A549 (cell line): ENCODE results near the gene PLET1.
"Not testable (repeated sequence)": the region's sequence is repeated elsewhere in the genome, so short reads cannot be mapped to it uniquely, and the experiment has no call there.

Experiments used
- FOXS1 ChIP-seq: fragments of 250-450 bp; sonication (Bioruptor Pico); IDR thresholded peaks from 2 replicates; pipeline ENCODE4 v1.5.0; 2020; ENCODE audit warnings: mild to moderate bottlenecking, moderate library complexity
- NR3C1 ChIP-seq: fragments of >200 bp; sonication (Bioruptor Twin); formaldehyde crosslinking; IDR thresholded peaks from 3 replicates; pipeline ENCODE4 v1.6.1; 2017
- POLR2A ChIP-seq: IDR thresholded peaks from 2 replicates; pipeline ENCODE4 v1.6.1; 2012; ENCODE audit warnings: mild to moderate bottlenecking, low read length
- RAD21 ChIP-seq, 2 experiments: fragments of >200 bp in 1 of 2; sonication (Bioruptor Twin) in 1 of 2; formaldehyde crosslinking in 1 of 2; IDR thresholded peaks in 1 of 2; conservative IDR thresholded peaks in 1 of 2; 2 replicates in 1 of 2; 3 replicates in 1 of 2; pipeline ENCODE4 v1.6.1; 2012 to 2018; ENCODE audit warnings: inconsistent platforms in 1 of 2
- TF ChIP-seq, protein P1 (sequence below): fragments of >200 bp; sonication (Bioruptor Twin); formaldehyde crosslinking; IDR thresholded peaks from 3 replicates; pipeline ENCODE4 v1.5.1; 2016

- not testable (repeated sequence) for TF ChIP-seq FOXS1 (CRISPR knock-in tag); NR3C1; POLR2A; RAD21 (conservative IDR thresholded peaks at IDR 0.05 in 1 of 2, IDR thresholded peaks at IDR 0.05 in 1 of 2)
- TF ChIP-seq, protein P1, sequence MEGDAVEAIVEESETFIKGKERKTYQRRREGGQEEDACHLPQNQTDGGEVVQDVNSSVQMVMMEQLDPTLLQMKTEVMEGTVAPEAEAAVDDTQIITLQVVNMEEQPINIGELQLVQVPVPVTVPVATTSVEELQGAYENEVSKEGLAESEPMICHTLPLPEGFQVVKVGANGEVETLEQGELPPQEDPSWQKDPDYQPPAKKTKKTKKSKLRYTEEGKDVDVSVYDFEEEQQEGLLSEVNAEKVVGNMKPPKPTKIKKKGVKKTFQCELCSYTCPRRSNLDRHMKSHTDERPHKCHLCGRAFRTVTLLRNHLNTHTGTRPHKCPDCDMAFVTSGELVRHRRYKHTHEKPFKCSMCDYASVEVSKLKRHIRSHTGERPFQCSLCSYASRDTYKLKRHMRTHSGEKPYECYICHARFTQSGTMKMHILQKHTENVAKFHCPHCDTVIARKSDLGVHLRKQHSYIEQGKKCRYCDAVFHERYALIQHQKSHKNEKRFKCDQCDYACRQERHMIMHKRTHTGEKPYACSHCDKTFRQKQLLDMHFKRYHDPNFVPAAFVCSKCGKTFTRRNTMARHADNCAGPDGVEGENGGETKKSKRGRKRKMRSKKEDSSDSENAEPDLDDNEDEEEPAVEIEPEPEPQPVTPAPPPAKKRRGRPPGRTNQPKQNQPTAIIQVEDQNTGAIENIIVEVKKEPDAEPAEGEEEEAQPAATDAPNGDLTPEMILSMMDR = not testable (repeated sequence)
Measured at GRCh38 chr11:112199101-112199500, 61.6 kb downstream of the PLET1 start.
